ENCODE results near the gene CEACAM6. TPM values are rescaled to one million over a fixed set of nuclear protein-coding genes. Genes with fewer than 3 reads are reported as not detected.

The CEACAM6 gene
- total RNA-seq, 1 donor from 2014 or later, result 1.1 TPM

- no peak overlapping the region for H3K4me3 ChIP-seq (ENCODE audit: low read depth, low read length)
- TF ChIP-seq CTCF (conservative IDR thresholded peaks at IDR 0.05; ENCODE audit: low read depth, low read length), result no peak
- no peak for DNase-seq (ENCODE audit: low read depth)
These were observed 53.6 kb downstream of the CEACAM6 start for GRCh38 chr19:41808663-41809566.

- no peak for TF ChIP-seq CTCF (conservative IDR thresholded peaks at IDR 0.05; ENCODE audit: low read depth, low read length)
- no peak for DNase-seq (ENCODE audit: low read depth)
- H3K4me3 ChIP-seq (ENCODE audit: low read depth, low read length), result no peak overlapping the region
These were observed 55.0 kb downstream of the CEACAM6 start for GRCh38 chr19:41810301-41810700.

GRCh38 chr19:41811036-41811435 is 55.7 kb downstream of the CEACAM6 start:
- TF ChIP-seq CTCF (conservative IDR thresholded peaks at IDR 0.05; ENCODE audit: low read depth, low read length), result no peak
- no peak overlapping the region for H3K4me3 ChIP-seq (ENCODE audit: low read depth, low read length)
- no peak for DNase-seq (ENCODE audit: low read depth)

GRCh38 chr19:41811981-41812380 is 56.7 kb downstream of the CEACAM6 start:
- no peak for DNase-seq (ENCODE audit: low read depth)
- H3K4me3 ChIP-seq (ENCODE audit: low read depth, low read length), result no peak overlapping the region
- TF ChIP-seq CTCF (conservative IDR thresholded peaks at IDR 0.05; ENCODE audit: low read depth, low read length), result no peak

GRCh38 chr19:41813911-41814310 is 58.6 kb downstream of the CEACAM6 start:
- TF ChIP-seq CTCF (conservative IDR thresholded peaks at IDR 0.05; ENCODE audit: low read depth, low read length), result no peak
- DNase-seq (ENCODE audit: low read depth), result no peak
- no peak overlapping the region for H3K4me3 ChIP-seq (ENCODE audit: low read depth, low read length)

GRCh38 chr19:41815301-41815700 is 60.0 kb downstream of the CEACAM6 start:
- no peak for DNase-seq (ENCODE audit: low read depth)
- no peak overlapping the region for H3K4me3 ChIP-seq (ENCODE audit: low read depth, low read length)
- TF ChIP-seq CTCF (conservative IDR thresholded peaks at IDR 0.05; ENCODE audit: low read depth, low read length), result no peak

- no peak for DNase-seq (ENCODE audit: low read depth)
- H3K4me3 ChIP-seq (ENCODE audit: low read depth, low read length), result no peak overlapping the region
- TF ChIP-seq CTCF (conservative IDR thresholded peaks at IDR 0.05; ENCODE audit: low read depth, low read length), result no peak
These were observed 61.4 kb downstream of the CEACAM6 start for GRCh38 chr19:41816761-41817160.
